B cell (primary cell): Measurements from ENCODE around the gene PREP. TPM values are rescaled to one million over a fixed set of nuclear protein-coding genes. Genes with fewer than 3 reads are reported as not detected.

Source experiments
- ATAC-seq: fragments of 200-7000 bp; cut with Tn5 transposase; one replicate; pipeline ENCODE4 v1.10.0; 2021; ENCODE audit warnings: low read depth, mild to moderate bottlenecking, moderate number of reproducible peaks, moderate library complexity
- CTCF ChIA-PET: fragments of 350-600 bp; sonication (Branson Sonifier 250); formaldehyde crosslinking; loops from one replicate; lab custom pipeline; 2021; ENCODE audit warnings: antibody characterized with exemption, inconsistent platforms; lab: Charles Lee
- POLR2A ChIA-PET: fragments of 350-600 bp; sonication (Branson Sonifier 250); formaldehyde crosslinking; loops from one replicate; lab custom pipeline; 2021; ENCODE audit warnings: antibody characterized with exemption; lab: Charles Lee
- DNase-seq: peaks from one replicate; pipeline ENCODE4 v3.0.0; 2013
- H2AFZ ChIP-seq: 2 replicates; pipeline ENCODE4 v1.6.1; 2012; ENCODE audit warnings: mild to moderate bottlenecking, low read depth, low read length; ENCODE audit not compliant: insufficient read depth, poor library complexity, severe bottlenecking
- H3K27ac ChIP-seq, 2 donors: 1 replicate in 1 of 2; 2 replicates in 1 of 2; pipeline ENCODE4 v1.5.1; 2012 to 2013; ENCODE audit warnings: low read length in 2 of 2, mild to moderate bottlenecking in 2 of 2, moderate library complexity in 1 of 2
- H3K27me3 ChIP-seq, 4 experiments: fragments of 200-600 bp in 1 of 4; sonication (generic) in 1 of 4; replicated peaks in 1 of 4; 1 replicate in 2 of 4; 2 replicates in 2 of 4; pipeline versions ENCODE4 v1.6.1 to v1.7.0; 2013 to 2016; ENCODE audit warnings: low read length in 3 of 4, mild to moderate bottlenecking in 2 of 4, mixed read lengths in 1 of 4, moderate library complexity in 1 of 4; ENCODE audit not compliant: insufficient read depth in 4 of 4, control insufficient read depth in 3 of 4; ENCODE audit errors: control extremely low read depth in 1 of 4
- H3K36me3 ChIP-seq, 2 experiments: replicated peaks in 1 of 2; 1 replicate in 1 of 2; 2 replicates in 1 of 2; pipeline versions ENCODE4 v1.6.1 to v1.7.1; 2013; ENCODE audit warnings: low read length in 1 of 2; ENCODE audit not compliant: insufficient read depth in 2 of 2, control insufficient read depth in 1 of 2; ENCODE audit errors: control extremely low read depth in 1 of 2, extremely low read depth in 1 of 2
- H3K4me1 ChIP-seq, 2 donors: fragments of 200-600 bp in 1 of 2; sonication (generic) in 1 of 2; 1 replicate in 1 of 2; 2 replicates in 1 of 2; pipeline versions ENCODE4 v1.5.1 to v1.6.1; 2013 to 2017; ENCODE audit warnings: low read length in 2 of 2; ENCODE audit not compliant: control insufficient read depth in 2 of 2, insufficient read depth in 2 of 2
- H3K4me2 ChIP-seq: replicated peaks from 2 replicates; pipeline ENCODE3; 2012; ENCODE audit warnings: mild to moderate bottlenecking, low read depth, low read length; ENCODE audit not compliant: poor library complexity, severe bottlenecking
- H3K4me3 ChIP-seq, 5 experiments: fragments of 200-600 bp in 1 of 5; sonication (generic) in 1 of 5; 1 replicate in 3 of 5; 2 replicates in 2 of 5; pipeline versions ENCODE4 v1.5.1 to v1.7.0; 2011 to 2016; ENCODE audit warnings: low read length in 4 of 5, mild to moderate bottlenecking in 4 of 5, low read depth in 2 of 5, control low read depth in 1 of 5, moderate library complexity in 1 of 5; ENCODE audit not compliant: insufficient read depth in 1 of 5; ENCODE audit errors: control extremely low read depth in 1 of 5, extremely low read depth in 1 of 5
- H3K79me2 ChIP-seq: fragments of 200-600 bp; sonication (generic); one replicate; pipeline ENCODE4 v1.6.0; 2016; ENCODE audit warnings: low read length; ENCODE audit not compliant: control insufficient read depth, insufficient read depth
- H3K9ac ChIP-seq: fragments of 200-600 bp; sonication (generic); 2 replicates; pipeline ENCODE4 v1.6.1; 2017; ENCODE audit warnings: mild to moderate bottlenecking, low read length, moderate library complexity
- H3K9me3 ChIP-seq, 3 donors: one replicate each; pipeline versions ENCODE4 v1.6.1 to v1.7.1; 2013; ENCODE audit warnings: low read length in 2 of 3; ENCODE audit not compliant: control insufficient read depth in 2 of 3, insufficient read depth in 1 of 3; ENCODE audit errors: control extremely low read depth in 1 of 3
- H4K20me1 ChIP-seq: 2 replicates; pipeline ENCODE4 v1.6.0; 2012; ENCODE audit warnings: mild to moderate bottlenecking, low read length; ENCODE audit not compliant: insufficient read depth, control insufficient read depth, poor library complexity, severe bottlenecking
- H3K27ac Mint-ChIP-seq: one replicate; pipeline ENCODE4 v1.8.0; 2021; ENCODE audit warnings: mixed read lengths
- H3K27me3 Mint-ChIP-seq: one replicate; pipeline ENCODE4 v1.8.0; 2021; ENCODE audit warnings: mixed read lengths
- H3K4me1 Mint-ChIP-seq: one replicate; pipeline ENCODE4 v1.8.0; 2021; ENCODE audit warnings: mixed read lengths
- H3K4me3 Mint-ChIP-seq: one replicate; pipeline ENCODE4 v1.8.0; 2021; ENCODE audit warnings: mixed read lengths
- H3K9me3 Mint-ChIP-seq: one replicate; pipeline ENCODE4 v1.8.0; 2022; ENCODE audit warnings: mixed read lengths; ENCODE audit not compliant: insufficient read depth
- CTCF ChIP-seq: fragments of 200-600 bp; IDR thresholded peaks from one replicate; pipeline ENCODE4 v1.8.0; 2022; ENCODE audit warnings: antibody characterized with exemption, mild to moderate bottlenecking
- EZH2 ChIP-seq: IDR thresholded peaks from 2 replicates; pipeline ENCODE4 v1.6.1; 2012; ENCODE audit warnings: borderline replicate concordance, low read depth, mild to moderate bottlenecking, moderate library complexity, low read length; ENCODE audit not compliant: insufficient read depth, poor library complexity, severe bottlenecking
- WGBS: methylation state at CpG from one replicate; pipeline ENCODE4 v1.1.5; 2013; ENCODE audit warnings: missing lambda C conversion rate; ENCODE audit not compliant: insufficient coverage; 5-methylcytosine and 5-hydroxymethylcytosine counted together
- intact Hi-C: fragments of 100-400 bp; cut with micrococcal nuclease; formaldehyde crosslinking; loops from one replicate; pipeline ENCODE4 v1.10.0; 2022
- polyA plus RNA-seq: library from polyadenylated mRNA; depleted of rRNA; stranded (reverse); fragments of >200 nt; gene quantifications from 2 replicates; pipeline ENCODE4 v1.2.3, GENCODE V29; 2012
- total RNA-seq, 2 donors: library from RNA; stranded (reverse); fragments of 120-200 nt in 1 of 2; gene quantifications; 1 replicate in 1 of 2; 2 replicates in 1 of 2; pipeline versions ENCODE4 v1.2.3 to v1.2.4, GENCODE V29; 2013 to 2022

PREP gene
- total and polyA plus RNA-seq, 2 donors (not counting 1 experiment from before 2014, with no cell fraction given): 12.2 to 27.0 TPM

- no peaks in the 10 kb centered on the region for H3K79me2 ChIP-seq
- no peaks in the 10 kb centered on the region for H4K20me1 ChIP-seq
- ChIA-PET POLR2A (no interaction called here), CTCF (interaction anchor here (0.9 to 1.3 kb wide), 2 partner anchors 10 to 276 kb away, joined by 3 read pairs; no protein-coding TSS in a partner anchor)
- Mint-ChIP-seq H3K4me1 (no peaks in the 10 kb centered on the region), H3K4me3 (no peak overlapping the region), H3K9me3 (no peaks in the 10 kb centered on the region), H3K27me3 (no peaks in the 10 kb centered on the region), H3K27ac (no peak overlapping the region)
- H3K4me2 ChIP-seq: no peak overlapping the region
- DNase-seq (no peak), ATAC-seq (no peak)
- TF ChIP-seq CTCF (no peak), EZH2 (no peak)
- H3K4me3 ChIP-seq: no peak overlapping the region
- H3K4me1 ChIP-seq: no peaks in the 10 kb centered on the region
- intact Hi-C loops: no loop called here
- H3K9ac ChIP-seq: no peak overlapping the region
- WGBS: no CpG with 5 or more reads among the region's 1 CpG
- H3K27ac ChIP-seq: no peak overlapping the region
- H2AFZ ChIP-seq: no peak overlapping the region
- no peaks in the 10 kb centered on the region for H3K27me3 ChIP-seq
- peaks cover 2 to 51% of the 10 kb centered on the region in 2 experiments for H3K36me3 ChIP-seq
- H3K9me3 ChIP-seq: no peaks in the 10 kb centered on the region
Observed at GRCh38 chr6:105363100-105363754, 39.7 kb downstream of the PREP start.
